Endothelial cell of umbilical vein (primary cell): Measurements from ENCODE around the gene NAV2. TPM values are rescaled to one million over a fixed set of nuclear protein-coding genes. Genes with fewer than 3 reads are reported as not detected.

Experiments
- BruUV-seq: library from RNA; stranded (reverse); fragments of 400-500 nt; replicated peaks from 2 replicates; lab custom pipeline; 2021; lab: Mats Ljungman, UMichigan
- CTCF ChIA-PET: fragments of 300-600, 350-600 bp; sonication (Branson Sonifier 250); formaldehyde crosslinking; loops from one replicate; lab custom pipeline; 2021; ENCODE audit warnings: antibody characterized with exemption, inconsistent platforms; lab: Charles Lee
- POLR2A ChIA-PET: fragments of 300-600, 350-600 bp; sonication (Branson Sonifier 250); formaldehyde crosslinking; loops from one replicate; lab custom pipeline; 2021; ENCODE audit warnings: antibody characterized with exemption, inconsistent platforms; lab: Charles Lee
- DNase-seq: peaks from one replicate; pipeline ENCODE4 v3.0.0-alpha.2; 2011; ENCODE audit warnings: low read depth, low spot score
- FAIRE-seq: peaks from 2 replicates; lab custom pipeline; 2011; peaks lifted over from hg19 to GRCh38; lab: Jason Lieb, UNC
- H2AFZ ChIP-seq: 2 replicates; pipeline ENCODE4 v1.6.0; 2012; ENCODE audit warnings: low read depth, low read length, control low read depth, inconsistent platforms
- H3K27ac ChIP-seq: 2 replicates; pipeline ENCODE4 v1.5.1; 2011; ENCODE audit warnings: low read depth, mild to moderate bottlenecking, control low read depth, low read length, moderate library complexity; ENCODE audit not compliant: insufficient read depth
- H3K27me3 ChIP-seq, 2 experiments: 2 replicates each; pipeline versions ENCODE4 v1.6.0 to v1.6.1; 2011; ENCODE audit warnings: low read length in 2 of 2, mixed read lengths in 1 of 2; ENCODE audit not compliant: control insufficient read depth in 2 of 2, insufficient read depth in 2 of 2
- H3K36me3 ChIP-seq, 2 experiments: 2 replicates in 1 of 2; 3 replicates in 1 of 2; pipeline ENCODE4 v1.5.1; 2011; ENCODE audit warnings: low read length in 2 of 2, mild to moderate bottlenecking in 1 of 2, moderate library complexity in 1 of 2; ENCODE audit not compliant: control insufficient read depth in 2 of 2, insufficient read depth in 2 of 2; ENCODE audit errors: extremely low read depth in 1 of 2
- H3K4me1 ChIP-seq: 3 replicates; pipeline ENCODE4 v1.5.1; 2011; ENCODE audit warnings: mild to moderate bottlenecking, low read length; ENCODE audit not compliant: control insufficient read depth, insufficient read depth; ENCODE audit errors: extremely low read depth
- H3K4me2 ChIP-seq: 2 replicates; pipeline ENCODE4 v1.6.1; 2011; ENCODE audit warnings: low read length, control low read depth, mixed read lengths; ENCODE audit not compliant: insufficient read depth
- H3K4me3 ChIP-seq, 3 experiments: fragments of 200-600 bp in 1 of 3; sonication (generic), shearing (Covaris generic) in 1 of 3; replicated peaks in 1 of 3; 2 replicates each; pipeline ENCODE4 v1.5.1; 2011 to 2016; ENCODE audit warnings: control low read depth in 3 of 3, low read length in 3 of 3, mild to moderate bottlenecking in 2 of 3, inconsistent platforms in 1 of 3, low read depth in 1 of 3, moderate library complexity in 1 of 3; ENCODE audit not compliant: insufficient read depth in 1 of 3
- H3K79me2 ChIP-seq: 2 replicates; pipeline ENCODE4 v1.6.0; 2012; ENCODE audit warnings: low read length, inconsistent platforms; ENCODE audit not compliant: control insufficient read depth, insufficient read depth
- H3K9ac ChIP-seq: replicated peaks from 2 replicates; pipeline ENCODE3; 2011; ENCODE audit warnings: low read length, control low read depth; ENCODE audit not compliant: insufficient read depth; ENCODE audit errors: extremely low read depth
- H3K9me1 ChIP-seq: replicated peaks from 3 replicates; pipeline ENCODE4 v1.6.0; 2011; ENCODE audit warnings: mild to moderate bottlenecking, low read length; ENCODE audit not compliant: control insufficient read depth, insufficient read depth; ENCODE audit errors: extremely low read depth
- H3K9me3 ChIP-seq: replicated peaks from 2 replicates; pipeline ENCODE4 v1.5.1; 2012; ENCODE audit warnings: low read length, inconsistent platforms; ENCODE audit not compliant: control insufficient read depth, insufficient read depth
- H4K20me1 ChIP-seq: replicated peaks from 2 replicates; pipeline ENCODE3; 2011; ENCODE audit warnings: mild to moderate bottlenecking, low read length; ENCODE audit not compliant: control insufficient read depth, insufficient read depth; ENCODE audit errors: extremely low read depth
- CTCF ChIP-seq, 2 donors: IDR thresholded peaks; 1 replicate in 1 of 2; 2 replicates in 1 of 2; pipeline ENCODE4 v1.5.1; 2011; ENCODE audit warnings: low read length in 2 of 2, mild to moderate bottlenecking in 2 of 2, moderate library complexity in 2 of 2, control low read depth in 1 of 2, inconsistent platforms in 1 of 2, low read depth in 1 of 2; ENCODE audit not compliant: insufficient read depth in 1 of 2; ENCODE audit errors: extremely low read depth in 1 of 2
- EZH2 ChIP-seq: IDR thresholded peaks from 2 replicates; pipeline ENCODE4 v1.6.1; 2012; ENCODE audit warnings: borderline replicate concordance, low read depth, mild to moderate bottlenecking, moderate library complexity, low read length, inconsistent platforms; ENCODE audit not compliant: severe bottlenecking
- FOS ChIP-seq: IDR thresholded peaks from 2 replicates; pipeline ENCODE4 v1.6.1; 2011; ENCODE audit warnings: mild to moderate bottlenecking, low read length, moderate library complexity, borderline replicate concordance; ENCODE audit not compliant: insufficient read depth
- GATA2 ChIP-seq: IDR thresholded peaks from 2 replicates; pipeline ENCODE4 v1.7.0; 2011; ENCODE audit warnings: low read depth, mild to moderate bottlenecking, moderate library complexity, mixed read lengths, low read length; ENCODE audit not compliant: insufficient read length, insufficient read depth
- JUN ChIP-seq: IDR thresholded peaks from 2 replicates; pipeline ENCODE4 v1.6.1; 2011; ENCODE audit warnings: borderline replicate concordance, low read depth; ENCODE audit not compliant: insufficient read length, insufficient read depth
- MYC ChIP-seq: IDR thresholded peaks from one replicate; pipeline ENCODE4 v1.6.1; 2011; ENCODE audit warnings: mild to moderate bottlenecking, low read depth, low read length
- POLR2A ChIP-seq: IDR thresholded peaks from 2 replicates; pipeline ENCODE4 v1.6.1; 2012; ENCODE audit warnings: low read depth, mild to moderate bottlenecking, control low read depth, low read length
- POLR2AphosphoS5 ChIP-seq: IDR thresholded peaks from 2 replicates; pipeline ENCODE4 v1.6.1; 2012; ENCODE audit warnings: low read depth, mild to moderate bottlenecking, control low read depth, low read length, moderate library complexity; ENCODE audit not compliant: insufficient read depth
- dilution Hi-C: fragments of 300-500 bp; cut with MboI; formaldehyde crosslinking; loops from one replicate; pipeline ENCODE4 v1.15.0; 2019; ENCODE audit warnings: low sequenced_read_pairs; ENCODE audit not compliant: extremely low pct_ligation_motif_present
- intact Hi-C: fragments of 100-400 bp; cut with micrococcal nuclease; formaldehyde crosslinking; loops from one replicate; pipeline ENCODE4 v1.10.0; 2022
- polyA plus RNA-seq, 4 experiments: library from polyadenylated mRNA; depleted of rRNA in 3 of 4; stranded (reverse) in 3 of 4; unstranded in 1 of 4; fragments of >200 nt; gene quantifications; 2 replicates each; pipeline versions ENCODE4 v1.2.1 to v1.2.3, GENCODE V29; 2011 to 2012; ENCODE audit warnings: missing spikeins in 1 of 4
- total RNA-seq: library from RNA; stranded (reverse); gene quantifications from 2 replicates; pipeline ENCODE4 v1.2.3, GENCODE V29; 2021
- TF ChIP-seq, protein P1 (sequence below): IDR thresholded peaks from 2 replicates; pipeline ENCODE4 v1.6.1; 2011; ENCODE audit not compliant: insufficient read depth, insufficient read length

Gene NAV2
- total and polyA plus RNA-seq, 2 donors (not counting 3 experiments of a cell fraction or from before 2014, with no cell fraction given) = 10.9 to 68.0 TPM

DNA sequence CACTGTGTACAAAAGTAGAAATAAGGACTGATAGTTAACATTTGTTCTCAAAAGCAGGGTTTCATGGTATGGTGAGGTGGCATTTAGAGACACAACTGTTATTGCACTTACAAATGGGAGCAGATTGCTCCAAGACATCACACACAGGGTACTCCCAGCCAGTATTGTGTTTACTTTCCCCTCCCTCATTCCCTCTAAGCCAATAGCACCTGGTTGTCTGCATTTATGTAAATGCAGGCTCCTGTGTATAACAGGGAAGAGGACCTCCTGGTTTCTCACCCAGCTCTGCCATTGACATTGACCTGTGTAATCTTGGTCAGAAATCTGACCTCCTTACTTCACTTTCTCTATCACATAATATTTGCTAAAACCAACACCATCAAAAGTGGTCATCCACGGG, 154.4 kb downstream of the NAV2 start:
- intact Hi-C loops = no loop called here
- DNase-seq (no peak), FAIRE-seq (no peak)
- Histone ChIP-seq H3K4me3 (no peak overlapping the region), H3K27me3 (no peaks in the 10 kb centered on the region), H3K4me1 (peaks cover 41% of the 10 kb centered on the region), H3K36me3 (peaks cover 0 to 3% of the 10 kb centered on the region in 2 experiments), H3K9me3 (no peaks in the 10 kb centered on the region), H4K20me1 (no peaks in the 10 kb centered on the region), H2AFZ (no peak overlapping the region), H3K79me2 (peaks cover 32% of the 10 kb centered on the region), H3K27ac (no peak overlapping the region), H3K4me2 (no peak overlapping the region), H3K9me1 (no peaks in the 10 kb centered on the region), H3K9ac (no peak overlapping the region)
- TF ChIP-seq POLR2AphosphoS5 = no peak
- no peak for TF ChIP-seq JUN
- no peak for TF ChIP-seq GATA2
- no peak for TF ChIP-seq CTCF (IDR thresholded peaks at IDR 0.05; ENCODE audit: extremely low read depth in 1 of 2, insufficient read depth in 1 of 2, low read depth in 1 of 2, low read length in 2 of 2)
- TF ChIP-seq, protein P1, sequence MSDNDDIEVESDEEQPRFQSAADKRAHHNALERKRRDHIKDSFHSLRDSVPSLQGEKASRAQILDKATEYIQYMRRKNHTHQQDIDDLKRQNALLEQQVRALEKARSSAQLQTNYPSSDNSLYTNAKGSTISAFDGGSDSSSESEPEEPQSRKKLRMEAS = no peak
- TF ChIP-seq FOS = no peak
- TF ChIP-seq POLR2A = no peak
- no peak for TF ChIP-seq EZH2
- no peak for TF ChIP-seq MYC
- ChIA-PET CTCF (no interaction called here), POLR2A (no interaction called here)
- no TSS peak for BruUV-seq
- dilution Hi-C loops = no loop called here
